ENCODE results near the gene CAPN13.

CAPN13 gene

GRCh38 chr2:30722936-30723725 is 84.1 kb downstream of the CAPN13 start:
- no peak overlapping the region for H3K4me3 ChIP-seq (ENCODE audit: low read depth, low read length)
- DNase-seq (ENCODE audit: low read depth) = no peak
- no peak for TF ChIP-seq CTCF (IDR thresholded peaks at IDR 0.05; ENCODE audit: control insufficient read depth, extremely low read depth, insufficient read depth)

- H3K4me3 ChIP-seq (ENCODE audit: low read depth, low read length) = no peak overlapping the region
- no peak for DNase-seq (ENCODE audit: low read depth)
- TF ChIP-seq CTCF (IDR thresholded peaks at IDR 0.05; ENCODE audit: control insufficient read depth, extremely low read depth, insufficient read depth) = no peak
Observed at GRCh38 chr2:30721668-30722647, 85.3 kb downstream of the CAPN13 start.

GRCh38 chr2:30721241-30721640 is 86.0 kb downstream of the CAPN13 start:
- H3K4me3 ChIP-seq (ENCODE audit: low read depth, low read length) = no peak overlapping the region
- no peak for TF ChIP-seq CTCF (IDR thresholded peaks at IDR 0.05; ENCODE audit: control insufficient read depth, extremely low read depth, insufficient read depth)
- DNase-seq (ENCODE audit: low read depth) = no peak

DNA sequence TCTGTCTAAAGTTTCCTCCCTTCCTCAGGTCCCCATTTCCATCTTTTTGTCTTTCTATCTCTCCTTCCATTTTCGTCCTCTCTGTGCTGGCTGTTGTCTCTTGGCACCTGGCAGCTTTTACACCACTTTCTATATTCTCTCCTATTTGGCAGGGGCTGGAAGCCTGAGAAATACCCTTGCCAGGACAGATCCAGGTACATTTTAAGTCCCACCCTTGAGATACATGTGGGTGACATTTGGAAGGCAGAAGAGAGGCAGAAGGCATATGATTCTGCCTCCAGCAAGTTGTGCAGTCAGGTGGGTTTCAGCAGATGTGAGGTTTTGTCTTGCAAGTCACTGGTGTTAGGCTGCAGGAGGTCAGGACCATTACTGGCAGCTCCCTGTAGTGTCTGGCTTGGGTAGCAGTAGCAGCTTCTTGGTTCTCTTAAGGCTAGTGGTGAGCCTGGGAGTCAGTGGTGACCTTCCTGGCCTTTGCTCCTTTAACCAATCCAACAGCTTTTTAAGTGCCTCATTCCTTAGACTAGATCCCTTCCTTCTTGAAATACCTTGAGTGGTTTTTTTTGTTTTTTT is 90.1 kb downstream of the CAPN13 start:
- no peak for DNase-seq (ENCODE audit: low read depth)
- H3K4me3 ChIP-seq (ENCODE audit: low read depth, low read length) = no peak overlapping the region
- TF ChIP-seq CTCF (IDR thresholded peaks at IDR 0.05; ENCODE audit: control insufficient read depth, extremely low read depth, insufficient read depth) = no peak

- TF ChIP-seq CTCF (IDR thresholded peaks at IDR 0.05; ENCODE audit: control insufficient read depth, extremely low read depth, insufficient read depth) = no peak
- H3K4me3 ChIP-seq (ENCODE audit: low read depth, low read length) = no peak overlapping the region
- no peak for DNase-seq (ENCODE audit: low read depth)
Observed at GRCh38 chr2:30716123-30716900, 90.9 kb downstream of the CAPN13 start.
